Amniotic stem cell (primary cell): ENCODE data around the gene OBP2A.
A peak's percentile ranks its signal among the peaks of the same experiment; 100 is the strongest.
"Not testable (repeated sequence)": the region's sequence is repeated elsewhere in the genome, so short reads cannot be mapped to it uniquely, and the experiment has no call there.

Experiments
- DNase-seq: peaks from one replicate; lab custom pipeline; 2025; lab: John Stamatoyannopoulos, UW

OBP2A gene, protein sequence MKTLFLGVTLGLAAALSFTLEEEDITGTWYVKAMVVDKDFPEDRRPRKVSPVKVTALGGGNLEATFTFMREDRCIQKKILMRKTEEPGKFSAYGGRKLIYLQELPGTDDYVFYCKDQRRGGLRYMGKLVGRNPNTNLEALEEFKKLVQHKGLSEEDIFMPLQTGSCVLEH

DNA sequence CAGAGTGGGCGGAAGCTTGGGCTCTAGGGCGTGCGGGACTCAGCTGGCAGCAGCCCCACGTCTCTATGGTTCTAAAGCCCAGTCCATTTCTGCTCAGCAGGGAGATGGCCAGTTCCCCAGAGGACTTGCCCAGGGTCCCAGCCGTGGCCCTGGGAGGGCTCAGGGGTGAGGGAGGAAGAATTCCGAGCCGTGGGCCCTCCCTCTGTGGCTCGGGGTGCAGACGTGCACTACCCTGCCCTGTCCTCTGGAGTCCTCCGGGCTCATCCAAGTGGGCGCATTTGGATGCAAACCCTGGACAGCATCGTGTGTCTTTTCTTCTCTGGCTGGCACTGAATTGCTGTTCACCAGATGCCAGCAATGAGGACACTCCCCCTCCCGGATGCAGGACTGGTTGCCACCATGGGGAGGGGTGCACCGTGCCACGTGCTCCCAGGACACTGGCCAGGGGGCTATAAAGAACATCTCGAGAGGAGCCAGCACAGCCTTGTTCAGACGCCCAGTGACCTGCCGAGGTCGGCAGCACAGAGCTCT, at the start of gene OBP2A:
Gene OBP2A, plus strand, starts transcription at position 481 of the 531 bp plus-strand sequence. CDS start 55 bp downstream, outside the sequence.
- not testable (repeated sequence) for DNase-seq

DNA sequence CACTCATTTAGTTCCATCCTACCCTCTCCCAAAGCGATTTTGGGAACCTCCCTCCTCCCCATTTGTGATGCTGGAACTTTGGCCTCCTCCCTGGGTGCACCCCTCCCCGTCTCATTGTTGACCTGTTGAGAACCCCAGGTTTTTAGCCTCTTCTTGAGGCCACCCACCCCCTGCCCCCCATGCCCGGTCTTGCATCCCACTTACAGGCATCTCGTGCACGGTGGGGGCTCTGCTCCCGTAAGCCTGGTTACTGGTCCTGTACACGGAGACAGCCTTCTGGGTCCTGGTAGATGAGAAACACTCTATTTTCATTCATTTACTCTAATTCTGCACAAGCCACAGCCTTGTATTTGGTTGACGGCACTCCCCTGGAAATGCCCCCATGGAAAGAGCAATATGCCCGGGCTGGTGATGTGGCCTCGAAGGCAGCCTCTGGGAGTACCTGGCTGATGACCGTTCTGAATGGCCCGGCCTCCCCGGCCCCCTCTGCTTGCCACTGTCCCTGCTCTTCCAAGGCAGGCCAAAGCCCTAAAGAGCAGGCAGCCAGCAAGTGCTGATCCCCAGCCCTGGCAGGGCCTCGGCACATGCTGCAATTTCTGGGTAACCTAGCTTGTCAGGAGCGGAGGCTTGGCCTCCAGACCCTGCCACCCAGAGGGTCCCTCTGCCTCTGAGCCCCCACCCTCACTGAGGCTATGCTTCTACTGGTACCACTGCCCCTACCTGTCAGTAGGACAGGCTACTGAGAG, 47.4 kb upstream of the OBP2A start:
- no peak for DNase-seq

DNA sequence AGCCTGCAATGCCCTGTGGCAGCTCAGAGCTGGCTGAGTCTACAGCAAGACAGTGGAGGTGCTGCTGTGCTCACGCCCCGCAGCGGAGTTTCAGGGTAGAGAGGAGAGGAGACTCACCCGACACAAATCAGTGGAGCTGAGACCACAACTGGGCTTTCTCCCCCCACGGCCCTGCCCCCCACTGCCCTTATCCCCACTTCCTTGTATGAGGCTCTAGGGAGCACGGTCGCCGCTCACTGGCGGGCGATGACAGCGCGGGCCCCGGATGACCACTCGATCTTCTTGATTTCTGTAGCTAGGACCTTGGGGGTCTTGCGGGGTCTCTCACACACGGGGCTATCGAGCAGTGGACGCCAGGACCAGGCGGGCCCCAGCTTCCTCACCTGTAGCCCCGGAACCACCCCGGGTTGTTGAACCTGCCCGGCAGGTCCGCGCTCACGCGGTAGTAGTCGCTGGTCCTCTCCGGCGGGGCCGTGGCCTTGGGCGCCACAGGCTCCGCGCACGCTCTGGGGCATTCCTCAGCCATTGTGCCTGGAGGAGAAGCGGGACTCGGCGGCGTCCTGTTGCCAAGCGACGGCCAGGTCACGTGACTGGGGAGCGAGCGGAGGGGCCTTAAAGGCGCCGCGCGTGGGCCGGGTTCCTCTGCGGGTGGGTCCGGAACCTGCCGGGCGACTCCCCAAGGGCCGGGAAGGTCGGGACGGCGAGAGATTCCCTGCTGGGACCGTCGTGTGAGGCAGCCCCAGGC, 46.4 kb upstream of the OBP2A start:
- DNase-seq, result peak; percentile 67

DNA sequence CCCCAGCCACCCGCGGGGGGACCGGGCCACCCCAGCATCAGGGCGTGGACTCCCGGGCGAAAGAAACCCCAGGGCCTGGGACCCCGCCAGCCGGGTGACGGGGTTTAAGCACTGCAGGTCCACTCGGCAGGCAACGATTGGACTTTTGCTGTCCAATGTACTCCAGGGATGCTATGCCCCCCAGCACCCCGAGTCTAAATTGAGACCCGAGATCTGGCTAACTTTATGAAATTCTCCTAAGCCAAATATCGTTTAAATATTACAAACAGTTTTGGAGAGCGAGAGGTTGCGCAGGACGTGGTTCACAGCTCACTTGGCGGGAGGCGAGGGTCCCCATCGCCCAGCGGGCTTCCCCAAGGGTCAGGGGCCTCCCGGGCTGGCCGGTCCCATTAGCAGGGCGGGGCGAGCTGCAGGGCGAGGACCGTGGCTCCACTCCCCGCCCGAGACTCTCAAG, 45.8 kb upstream of the OBP2A start:
- DNase-seq, result no peak

DNA sequence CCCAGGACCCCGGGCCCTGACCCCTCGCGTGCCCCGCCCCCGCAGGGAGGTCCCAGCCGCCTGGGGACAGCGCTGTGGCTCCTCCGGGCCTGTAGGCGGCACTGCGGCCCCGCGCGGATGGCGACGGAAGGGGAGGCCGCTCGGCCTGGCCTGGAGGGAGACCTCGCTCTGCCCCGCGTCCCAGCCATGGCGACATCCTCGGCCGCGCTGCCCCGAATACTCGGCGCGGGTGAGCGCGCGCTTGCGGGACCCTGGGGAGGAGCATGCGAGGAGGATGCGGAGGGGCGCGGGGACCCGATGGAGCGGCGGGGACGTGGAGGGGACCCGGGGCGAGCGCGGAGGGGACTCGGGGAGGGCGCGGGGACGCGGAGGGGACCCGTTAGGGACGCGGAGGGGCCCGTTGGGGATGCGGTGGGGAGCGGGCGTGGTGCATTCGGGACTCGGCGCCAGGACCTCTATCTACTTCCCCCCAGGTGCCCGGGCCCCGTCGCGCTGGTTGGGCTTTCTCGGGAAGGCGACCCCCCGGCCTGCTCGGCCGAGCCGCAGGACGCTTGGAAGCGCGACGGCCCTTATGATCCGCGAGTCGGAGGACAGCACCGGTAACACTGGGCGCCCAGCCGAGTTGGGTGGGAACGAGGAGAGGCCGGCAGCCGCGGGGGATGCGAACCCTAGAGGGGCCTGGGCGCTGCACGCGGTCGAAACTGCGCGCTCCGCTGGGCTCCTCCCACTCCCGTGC, 45.2 kb upstream of the OBP2A start, which contains the start of gene MRPS2:
Gene MRPS2, plus strand, starts transcription at position 158 of the 736 bp plus-strand sequence. Its CDS starts 29 bp downstream, at position 187.
- DNase-seq, result peak; percentile 78

DNA sequence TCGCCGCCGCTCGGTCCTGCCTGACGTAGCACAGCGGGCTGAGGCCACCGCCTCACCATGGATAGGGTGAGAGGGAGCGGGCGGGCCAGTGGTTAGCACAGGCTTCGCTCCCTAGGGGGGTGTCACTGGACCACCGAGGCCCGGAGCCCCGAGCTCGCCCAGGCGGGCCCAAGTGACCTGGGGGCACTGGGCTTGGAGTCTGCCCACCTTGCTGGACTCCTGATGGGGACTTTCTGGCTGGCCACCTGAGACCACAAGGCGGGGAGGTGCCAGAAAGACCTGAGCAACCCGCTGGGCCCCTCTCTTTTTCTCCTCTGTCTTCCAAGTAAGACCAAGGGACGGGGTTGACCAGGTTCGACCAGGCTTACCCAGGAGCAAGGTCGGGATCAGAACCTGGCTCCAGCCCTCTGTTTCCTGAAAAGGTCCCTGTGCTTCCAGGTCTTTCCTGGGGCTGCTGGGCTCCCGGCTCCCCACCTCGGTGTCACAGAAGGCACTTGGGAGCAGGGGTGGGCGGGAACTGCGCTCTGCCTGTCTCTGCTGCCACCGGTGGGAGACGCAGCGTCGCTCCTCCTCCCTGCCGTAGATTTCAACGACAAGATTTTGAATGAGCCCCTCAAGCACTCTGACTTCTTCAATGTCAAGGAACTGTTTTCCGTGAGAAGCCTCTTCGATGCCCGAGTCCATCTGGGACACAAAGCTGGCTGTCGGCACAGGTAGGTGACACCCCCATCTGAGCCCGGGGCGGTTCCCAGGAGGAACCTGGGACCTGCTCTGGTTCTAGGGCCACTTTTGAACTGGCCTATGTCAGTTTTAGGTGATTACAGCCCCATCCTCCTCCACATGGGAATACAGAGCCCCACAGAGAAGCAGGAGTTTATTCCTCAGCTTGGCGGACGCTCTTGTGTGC, 44.4 kb upstream of the OBP2A start:
- no peak for DNase-seq

DNA sequence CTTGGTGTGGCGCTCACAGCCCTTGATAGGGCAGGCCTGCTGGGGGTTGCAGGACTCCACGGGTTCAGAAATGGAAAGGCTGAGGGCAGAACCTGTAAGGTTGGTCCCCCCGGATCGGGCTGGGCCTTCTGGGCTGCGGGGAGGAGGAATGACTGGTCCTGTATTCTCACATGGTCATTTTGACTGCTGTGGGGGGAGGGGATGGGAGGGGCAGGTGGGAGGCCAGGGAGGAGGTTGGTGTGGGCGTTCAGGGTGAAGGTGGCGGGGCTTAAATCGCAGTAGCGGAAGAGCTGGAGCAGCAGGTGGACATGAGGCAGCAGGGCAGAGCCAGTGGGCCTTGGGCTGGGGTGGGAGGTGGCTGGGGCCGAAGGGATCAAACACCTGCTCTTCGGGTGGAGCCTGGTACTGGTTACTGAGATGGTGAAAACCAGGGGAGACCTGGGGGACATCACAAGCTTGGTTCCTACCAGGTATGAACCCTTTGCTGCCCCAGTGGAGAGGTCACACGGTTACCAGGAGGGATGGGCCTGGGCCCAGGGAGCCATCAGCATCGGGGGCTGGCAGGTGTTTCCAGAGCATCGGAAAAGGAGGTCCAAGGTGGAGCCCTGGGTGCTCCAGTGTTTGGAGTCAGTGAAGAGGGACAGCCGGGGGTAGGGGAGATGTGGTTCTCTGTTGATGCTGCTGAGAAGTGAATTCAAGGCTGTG, 43.6 kb upstream of the OBP2A start:
- no peak for DNase-seq

DNA sequence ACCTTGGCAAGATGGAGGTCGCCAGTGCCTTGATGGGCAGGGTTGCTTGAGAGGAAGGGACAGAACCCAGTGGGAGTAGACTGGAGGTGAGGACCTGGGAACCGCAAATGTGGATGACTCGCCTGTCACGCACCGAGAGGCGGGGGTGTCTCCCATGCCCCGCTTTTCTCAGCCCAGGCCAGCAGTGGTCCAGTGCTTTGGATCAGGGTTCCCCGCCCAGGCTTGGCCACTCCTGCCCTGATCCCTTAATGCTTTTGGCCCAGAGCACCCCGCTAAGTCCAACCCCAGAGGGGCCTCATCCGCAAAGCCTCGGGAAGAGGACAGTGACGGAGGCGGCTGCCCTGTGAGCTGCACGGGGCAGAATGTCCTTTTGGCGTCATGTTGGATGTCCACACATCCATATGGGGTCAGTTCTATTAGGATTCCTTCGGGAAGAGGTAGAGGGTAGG, 43.0 kb upstream of the OBP2A start:
- no peak for DNase-seq

DNA sequence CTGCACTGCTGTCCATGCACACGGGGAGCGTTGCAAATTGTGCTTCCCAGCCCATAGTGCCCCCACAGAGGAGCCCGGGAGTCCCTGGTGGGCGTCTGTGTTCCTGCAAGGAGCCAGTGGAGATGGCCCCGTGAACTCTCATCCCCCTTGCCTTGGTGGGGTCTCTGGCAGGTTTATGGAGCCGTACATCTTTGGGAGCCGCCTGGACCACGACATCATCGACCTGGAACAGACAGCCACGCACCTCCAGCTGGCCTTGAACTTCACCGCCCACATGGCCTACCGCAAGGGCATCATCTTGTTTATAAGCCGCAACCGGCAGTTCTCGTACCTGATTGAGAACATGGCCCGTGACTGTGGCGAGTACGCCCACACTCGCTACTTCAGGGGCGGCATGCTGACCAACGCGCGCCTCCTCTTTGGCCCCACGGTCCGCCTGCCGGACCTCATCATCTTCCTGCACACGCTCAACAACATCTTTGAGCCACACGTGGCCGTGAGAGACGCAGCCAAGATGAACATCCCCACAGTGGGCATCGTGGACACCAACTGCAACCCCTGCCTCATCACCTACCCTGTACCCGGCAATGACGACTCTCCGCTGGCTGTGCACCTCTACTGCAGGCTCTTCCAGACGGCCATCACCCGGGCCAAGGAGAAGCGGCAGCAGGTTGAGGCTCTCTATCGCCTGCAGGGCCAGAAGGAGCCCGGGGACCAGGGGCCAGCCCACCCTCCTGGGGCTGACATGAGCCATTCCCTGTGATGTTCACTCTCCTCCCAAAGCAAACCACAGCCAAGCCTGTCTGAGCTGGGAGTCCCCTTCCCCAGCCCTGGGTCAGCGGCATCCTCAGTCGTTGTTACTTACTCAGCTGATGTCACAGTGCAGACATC, 42.3 kb upstream of the OBP2A start:
- no peak for DNase-seq

DNA sequence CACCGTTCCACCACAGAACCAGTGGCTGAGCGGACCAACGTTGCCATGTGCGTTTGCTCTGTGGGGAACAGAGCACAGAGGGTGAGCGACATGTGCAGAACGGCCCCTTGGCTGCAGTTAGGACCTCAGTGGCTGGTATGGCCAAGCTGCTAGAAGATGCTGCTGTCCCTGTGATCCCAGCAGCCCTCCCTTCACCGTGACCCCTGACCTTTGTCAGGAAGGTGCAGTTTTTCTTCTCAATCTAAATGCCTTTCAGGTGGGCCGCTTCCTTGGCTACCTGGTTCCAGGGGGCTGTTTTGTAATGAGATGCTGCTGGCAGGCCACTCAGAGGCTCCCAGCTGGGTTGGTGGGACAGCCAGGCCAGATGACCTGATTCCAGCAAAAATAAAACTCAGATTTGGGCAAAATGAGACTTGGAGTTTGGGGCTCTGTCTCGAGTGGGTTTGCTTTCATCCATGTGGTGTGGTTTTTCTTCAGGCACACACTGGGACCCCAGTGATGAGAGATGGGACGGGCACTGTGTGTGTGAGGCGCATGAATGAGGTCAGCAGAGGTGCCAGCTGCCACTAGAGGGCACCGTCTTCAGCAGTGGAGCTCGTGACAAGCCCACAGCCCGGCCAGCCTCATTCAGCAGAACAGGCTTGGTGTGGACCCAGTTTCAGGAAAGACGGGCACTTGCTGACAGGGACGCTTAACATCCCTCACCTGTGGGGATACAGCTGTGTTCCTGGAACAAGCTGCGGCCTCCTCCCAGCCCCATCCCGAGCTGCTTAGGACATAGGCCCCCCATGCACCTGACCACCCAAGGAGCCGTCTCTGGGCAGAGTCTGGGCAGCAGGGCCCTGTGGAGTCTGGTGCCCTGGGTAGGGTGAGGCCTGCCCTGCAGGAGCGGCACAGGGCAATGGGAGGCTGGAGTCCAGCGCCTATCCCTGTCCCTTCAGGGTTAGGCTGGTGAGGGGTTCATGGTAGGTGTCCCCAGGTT, 41.4 kb upstream of the OBP2A start:
- no peak for DNase-seq

DNA sequence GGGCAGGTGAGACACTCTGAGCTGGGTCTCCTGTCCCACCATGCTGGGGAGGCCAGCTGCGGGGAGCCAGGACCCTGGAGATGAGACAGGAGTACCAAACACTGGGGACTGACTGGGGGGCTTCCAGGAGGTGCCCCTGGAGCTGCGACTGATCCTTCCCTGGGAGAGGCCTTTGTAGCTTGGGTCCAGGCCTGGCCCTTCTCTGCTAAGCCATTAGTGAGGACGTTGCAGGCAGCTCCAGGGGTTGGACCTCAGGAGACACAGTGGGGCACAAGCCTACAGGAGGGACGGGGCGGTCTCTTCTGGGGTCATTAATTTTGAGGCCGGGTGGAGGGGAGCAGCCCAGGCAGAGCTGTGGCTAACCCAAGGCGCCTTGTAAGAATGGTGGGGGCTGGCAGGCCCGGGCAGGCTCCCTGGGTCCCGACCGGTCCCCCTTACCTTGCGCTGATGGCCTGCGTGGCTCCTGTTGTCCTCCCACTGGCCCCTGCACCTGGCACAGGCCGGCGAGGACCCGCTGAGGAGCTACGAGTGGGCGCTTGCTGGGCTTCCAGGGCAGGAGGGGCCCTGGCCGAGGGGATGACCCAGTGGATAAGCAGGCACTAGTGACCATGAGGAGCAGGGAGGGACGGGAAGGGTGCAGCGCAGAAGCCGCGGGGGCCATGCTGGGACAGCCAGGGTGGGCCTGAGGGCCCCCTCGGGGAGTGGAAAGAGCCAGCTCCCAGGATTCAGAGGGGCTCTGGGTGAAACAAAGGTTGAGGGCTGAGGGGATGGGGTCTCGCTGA, 40.3 kb upstream of the OBP2A start:
- no peak for DNase-seq

DNA sequence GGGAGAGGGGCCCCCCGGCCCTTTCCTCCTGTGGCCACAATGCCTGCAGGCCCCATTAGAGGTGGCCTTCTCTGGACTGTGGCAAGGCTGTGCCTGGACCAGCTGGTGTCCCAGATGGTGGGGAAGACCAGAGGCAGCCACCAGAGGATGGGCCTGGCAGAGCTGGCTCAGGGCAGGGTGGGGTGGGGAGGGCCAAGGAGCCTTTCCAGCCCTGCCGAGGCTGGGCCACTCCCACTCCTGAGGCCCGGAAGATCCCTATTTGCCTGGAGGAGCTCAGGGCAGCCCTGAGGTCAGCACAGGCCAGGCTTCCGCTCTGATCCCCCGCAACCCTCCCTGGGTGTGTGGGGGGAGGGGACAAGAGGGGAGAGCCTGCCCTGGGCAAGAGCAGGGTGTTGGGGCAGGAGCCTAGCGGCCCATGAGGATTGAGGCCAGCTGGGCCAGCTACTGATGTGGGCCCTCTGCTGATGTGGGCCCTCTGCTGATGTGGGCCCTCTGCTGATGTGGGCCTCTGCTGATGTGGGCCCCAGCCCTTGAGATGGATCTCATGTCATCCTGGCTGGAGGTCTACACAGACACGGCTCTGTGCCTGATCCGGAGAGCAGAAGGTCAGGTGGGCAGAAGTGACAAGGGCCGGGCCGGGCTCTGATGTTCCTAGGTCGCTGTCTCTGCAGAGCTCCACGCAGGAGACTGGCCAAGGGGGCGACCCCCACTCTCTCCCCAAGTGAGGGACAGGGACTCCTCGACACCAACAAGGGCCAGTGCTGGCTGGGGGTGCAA, 39.4 kb upstream of the OBP2A start:
- DNase-seq, result no peak

DNA sequence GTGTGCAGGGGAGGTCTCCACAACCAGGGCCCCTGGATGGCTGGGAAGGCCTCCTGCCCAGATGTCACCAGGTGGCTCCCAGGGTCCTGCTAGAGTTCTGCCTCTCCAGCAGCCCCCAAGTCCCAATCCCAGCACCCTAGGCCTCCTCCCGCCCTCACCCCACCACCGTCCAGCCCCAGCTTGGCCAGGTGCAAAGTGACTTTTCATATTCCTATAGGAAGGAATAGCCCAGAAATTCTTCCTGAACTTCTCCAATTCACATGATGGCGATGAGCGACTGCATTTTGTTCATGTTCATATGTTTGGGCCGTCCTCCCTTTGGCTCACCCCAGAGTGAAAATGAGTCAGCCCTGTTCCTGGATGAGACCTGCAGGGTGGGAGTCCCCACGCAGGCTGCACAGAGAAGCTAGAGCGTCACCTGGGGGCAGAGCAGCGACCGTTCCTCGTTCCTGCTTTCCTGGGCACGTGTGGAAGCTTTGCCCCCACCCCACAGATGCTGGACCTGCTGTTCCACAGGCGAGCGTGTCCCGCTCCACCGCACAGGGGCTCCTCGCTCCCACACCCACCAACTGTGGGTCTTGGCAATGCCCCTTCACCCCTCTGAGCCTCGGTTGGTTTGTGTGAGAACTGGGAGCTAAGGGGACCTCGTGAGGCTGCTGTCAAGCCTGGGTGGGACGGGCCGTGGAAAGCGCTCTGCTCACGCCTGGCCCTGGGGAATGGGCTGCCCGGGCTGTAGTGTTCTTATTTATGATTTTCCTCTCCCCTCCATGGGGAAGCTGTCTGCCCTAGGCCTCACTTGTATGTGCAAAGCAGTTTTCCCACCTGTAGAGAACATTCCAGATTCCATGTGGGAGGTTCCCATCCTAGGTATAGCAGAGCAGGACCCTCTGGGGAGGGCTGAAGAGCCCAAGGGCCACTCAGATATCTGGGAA, 38.6 kb upstream of the OBP2A start:
- DNase-seq, result no peak

DNA sequence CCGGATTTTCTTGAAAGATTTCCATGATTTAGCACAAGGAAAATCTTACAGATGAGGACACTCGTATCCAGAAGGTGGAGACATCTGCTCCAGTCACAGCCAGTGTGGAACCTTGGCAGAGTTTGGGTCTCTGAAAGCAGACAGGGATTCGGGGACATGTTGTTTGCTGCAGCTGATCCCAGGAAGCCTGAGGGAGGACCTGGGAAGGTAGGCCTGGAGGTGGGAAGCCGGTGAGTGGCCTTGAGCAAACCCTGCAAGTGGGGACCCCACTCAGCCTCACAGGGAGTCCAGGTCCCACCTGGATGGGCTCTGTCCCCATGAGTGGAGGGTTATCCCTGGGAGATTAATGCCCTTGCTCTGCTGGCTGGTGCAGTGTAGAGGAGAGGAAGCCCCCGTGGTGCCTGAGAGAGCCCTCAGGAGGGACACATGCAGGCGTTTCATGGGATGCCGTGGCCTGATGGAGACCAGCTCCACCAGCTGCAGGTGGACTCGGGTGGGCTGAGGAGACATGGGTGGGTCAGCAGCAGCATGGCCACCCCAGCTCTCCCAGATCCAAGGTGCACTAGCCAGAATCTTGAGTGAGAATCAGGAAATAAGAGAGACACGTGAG, 37.6 kb upstream of the OBP2A start:
- no peak for DNase-seq

DNA sequence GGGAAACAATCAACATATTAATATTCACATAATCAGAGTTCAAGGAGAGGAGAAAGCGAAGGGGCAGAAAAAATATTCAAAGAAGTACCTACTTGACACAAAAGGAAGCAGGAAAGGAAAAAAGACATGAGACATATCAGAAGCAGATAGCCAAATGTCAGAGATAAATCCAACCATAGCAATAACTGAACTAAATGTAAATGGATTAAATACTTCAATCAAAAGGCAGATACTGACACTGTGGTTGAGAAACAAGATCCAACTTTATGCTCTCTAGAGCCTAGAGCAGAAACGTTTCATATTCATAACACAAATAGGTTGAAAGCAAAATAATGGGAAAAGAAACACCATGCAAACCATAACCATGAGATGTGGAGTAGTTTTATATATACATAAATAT, 36.5 kb upstream of the OBP2A start:
- DNase-seq, result no peak
